T-helper 1 cell (primary cell): Measurements from ENCODE around the gene MAST3.
A peak's percentile ranks its signal among the peaks of the same experiment; 100 is the strongest.

Experiments
- DNase-seq, 5 donors: peaks; one replicate each; pipeline ENCODE4 v3.0.0-alpha.2; 2012 to 2020
- total RNA-seq, 4 donors: gene quantifications; one replicate each; lab custom pipeline; 2026; lab: John Stamatoyannopoulos, UW

MAST3 gene
- 57.6 to 84.2 (median 81.3) reads per million in 4 donors for total RNA-seq

GRCh38 chr19:18097217-18097992, at the start of gene MAST3:
Gene MAST3, plus strand, starts transcription at chr19:18097778. Its CDS starts 15 bp downstream, at chr19:18097793.
- DNase-seq: peak; percentile 87 to 96 (median 89)

- no peak for DNase-seq
Observed at GRCh38 chr19:18049385-18049784, 48.2 kb upstream of the MAST3 start.

GRCh38 chr19:18051887-18052286, 45.7 kb upstream of the MAST3 start:
- DNase-seq: no peak

- no peak for DNase-seq
Observed at GRCh38 chr19:18053576-18054219, 43.9 kb upstream of the MAST3 start.

- DNase-seq: no peak
Observed at GRCh38 chr19:18055967-18056366, 41.6 kb upstream of the MAST3 start.

- no peak for DNase-seq
Observed at GRCh38 chr19:18057557-18057956, 40.0 kb upstream of the MAST3 start.

- peak; percentile 57 to 77 (median 74) for DNase-seq
Observed at GRCh38 chr19:18058208-18059009, 39.2 kb upstream of the MAST3 start.

- no peak for DNase-seq
Observed at GRCh38 chr19:18059297-18059696, 38.3 kb upstream of the MAST3 start.

GRCh38 chr19:18059902-18060301, 37.7 kb upstream of the MAST3 start:
- DNase-seq: no peak

- DNase-seq: no peak
Observed at GRCh38 chr19:18060472-18060871, 37.1 kb upstream of the MAST3 start.

GRCh38 chr19:18062028-18062427, 35.5 kb upstream of the MAST3 start:
- no peak for DNase-seq

- DNase-seq: peak in 2 of 5 donors; percentile 8 to 12
Observed at GRCh38 chr19:18063463-18063862, 34.1 kb upstream of the MAST3 start.

GRCh38 chr19:18065173-18065495, 32.4 kb upstream of the MAST3 start:
- DNase-seq: no peak

- DNase-seq: no peak
Observed at GRCh38 chr19:18068395-18068794, 29.2 kb upstream of the MAST3 start.

- no peak for DNase-seq
Observed at GRCh38 chr19:18069383-18069782, 28.2 kb upstream of the MAST3 start.

- DNase-seq: no peak
Observed at GRCh38 chr19:18070181-18070580, 27.4 kb upstream of the MAST3 start.

- no peak for DNase-seq
Observed at GRCh38 chr19:18072335-18072734, 25.2 kb upstream of the MAST3 start.

- DNase-seq: no peak
Observed at GRCh38 chr19:18073197-18073596, 24.4 kb upstream of the MAST3 start.

GRCh38 chr19:18074192-18074591, 23.4 kb upstream of the MAST3 start:
- DNase-seq: no peak

- DNase-seq: no peak
Observed at GRCh38 chr19:18083929-18084684, 13.5 kb upstream of the MAST3 start.

- DNase-seq: no peak
Observed at GRCh38 chr19:18085702-18086457, 11.7 kb upstream of the MAST3 start.

GRCh38 chr19:18086590-18087138, 10.9 kb upstream of the MAST3 start, which contains the start of gene IL12RB1:
Gene IL12RB1, minus strand, starts transcription at chr19:18086934. Its CDS starts 111 bp downstream, at chr19:18086823.
- peak; percentile 23 to 85 (median 44) for DNase-seq
